HL-60/S4 treated with phorbol 12-myristate 13-acetate at 8.2 ng/mL for 4 days and 3 days (cell line): ENCODE measurements around the gene KLHDC3.
"Not testable (repeated sequence)": the region's sequence is repeated elsewhere in the genome, so short reads cannot be mapped to it uniquely, and the experiment has no call there.

ENCODE experiments used
- in situ Hi-C: fragments of 300-500 bp; cut with MboI; formaldehyde crosslinking; loops from 2 replicates; pipeline ENCODE4 v1.15.0; 2022; ENCODE audit warnings: low sequenced_read_pairs

KLHDC3 gene

DNA sequence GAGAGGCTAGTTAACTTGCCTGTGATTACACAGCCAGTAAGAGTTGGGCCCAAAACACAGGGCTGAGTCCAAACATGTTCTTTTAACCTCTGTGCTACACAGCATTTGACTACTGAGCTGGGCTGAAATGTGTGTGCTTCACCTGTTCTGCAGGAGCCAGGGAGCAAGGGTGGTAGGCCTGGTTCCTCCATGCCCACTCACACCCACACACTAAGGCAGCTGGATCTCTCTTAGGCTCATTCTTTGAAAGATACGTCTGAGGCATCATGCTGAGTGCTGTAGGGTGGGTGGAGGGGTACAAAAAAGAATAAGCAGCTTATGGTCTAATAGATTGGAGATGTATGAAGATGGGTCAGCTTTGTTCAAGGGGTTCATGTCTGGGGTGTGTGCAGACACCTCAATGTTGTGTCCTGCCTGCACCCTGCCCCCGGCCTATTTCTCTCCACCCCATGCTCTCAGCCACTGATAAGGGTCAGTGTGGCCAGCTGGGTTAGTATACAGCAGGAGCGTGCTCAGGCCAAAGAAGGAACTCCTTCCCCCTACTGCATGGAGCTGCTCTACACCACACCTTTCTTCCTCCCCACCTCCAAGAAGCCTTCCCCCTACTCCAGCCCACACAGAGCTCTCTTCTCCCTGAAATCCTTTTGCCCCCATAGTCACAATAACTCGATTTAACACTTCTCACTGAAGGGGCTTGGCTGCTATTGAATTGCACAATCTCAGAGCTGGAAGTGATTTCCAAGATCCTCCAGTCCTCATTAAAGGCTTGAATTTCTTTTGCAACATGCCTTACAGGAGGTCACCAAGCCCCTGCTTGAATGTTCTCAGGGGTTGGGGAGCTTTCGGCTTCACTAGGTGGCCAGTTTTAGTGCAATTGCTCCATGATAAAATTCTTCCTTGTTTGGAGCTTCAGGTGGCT, 26.3 kb upstream of the KLHDC3 start:
- in situ Hi-C loops, result no loop called here

DNA sequence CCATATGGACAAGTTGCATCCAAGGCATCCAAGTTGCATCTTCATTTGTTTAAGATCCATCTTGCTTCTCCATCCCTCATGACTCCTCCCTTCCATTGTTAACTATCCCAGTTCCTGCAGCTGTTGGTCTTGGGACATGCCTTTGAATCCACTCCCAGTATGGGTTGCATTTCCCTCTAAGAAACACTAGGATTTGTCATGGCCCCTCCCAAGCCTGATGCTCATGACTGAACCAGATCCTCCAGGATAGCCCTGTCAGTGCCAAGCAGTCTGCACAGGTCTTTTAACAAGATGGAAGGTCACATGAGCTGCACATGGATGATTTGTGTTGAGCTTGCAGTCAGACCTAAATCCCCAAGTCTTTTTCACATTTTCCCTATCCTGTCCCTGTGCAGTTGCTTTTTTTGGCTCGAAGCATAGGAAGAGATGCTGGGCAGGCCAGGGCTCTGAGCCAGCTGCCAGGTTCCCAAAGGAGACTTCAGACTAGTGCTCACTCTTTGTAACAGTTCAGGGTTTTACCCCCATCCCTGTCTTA, 25.5 kb upstream of the KLHDC3 start:
- in situ Hi-C loops, result no loop called here

DNA sequence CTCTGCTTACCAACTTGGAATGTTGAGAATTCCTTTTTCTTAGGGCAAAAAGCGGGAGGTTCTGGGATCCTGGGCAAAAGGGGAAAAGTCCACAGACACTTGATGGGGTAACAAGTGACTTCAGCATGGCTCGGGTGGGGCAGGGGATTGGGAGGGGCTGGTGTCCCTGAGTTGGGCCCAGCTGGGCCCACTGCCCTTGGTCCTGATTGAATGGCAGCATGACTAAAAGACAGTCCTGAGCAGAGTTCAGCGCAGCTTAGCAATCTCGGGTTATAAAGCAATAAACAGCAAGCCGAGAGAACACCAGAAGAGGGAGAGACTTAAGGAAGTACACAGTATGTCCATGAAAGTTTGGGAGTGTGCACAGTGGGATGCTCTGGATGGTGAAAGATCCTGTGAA, 24.1 kb upstream of the KLHDC3 start:
- in situ Hi-C loops, result no loop called here

DNA sequence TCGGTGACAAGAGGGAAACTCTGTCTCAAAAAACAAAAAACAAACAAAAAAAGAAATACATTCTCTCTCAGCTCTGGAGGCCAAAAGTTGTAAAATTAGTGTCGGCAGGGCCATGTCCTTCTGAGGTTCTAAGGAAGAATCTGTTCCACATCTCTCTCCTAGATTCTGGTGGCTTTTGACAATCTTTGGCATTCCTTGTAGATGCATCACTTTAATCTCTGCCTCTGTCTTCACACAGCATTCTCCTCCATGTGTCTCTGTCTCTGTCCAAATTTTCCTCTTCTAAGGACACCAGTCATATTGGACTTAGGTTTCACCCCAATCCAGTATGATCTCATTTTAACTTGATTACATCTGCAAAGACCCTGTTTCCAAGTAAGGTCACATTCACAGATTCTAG, 20.6 kb upstream of the KLHDC3 start:
- in situ Hi-C loops, result no loop called here

DNA sequence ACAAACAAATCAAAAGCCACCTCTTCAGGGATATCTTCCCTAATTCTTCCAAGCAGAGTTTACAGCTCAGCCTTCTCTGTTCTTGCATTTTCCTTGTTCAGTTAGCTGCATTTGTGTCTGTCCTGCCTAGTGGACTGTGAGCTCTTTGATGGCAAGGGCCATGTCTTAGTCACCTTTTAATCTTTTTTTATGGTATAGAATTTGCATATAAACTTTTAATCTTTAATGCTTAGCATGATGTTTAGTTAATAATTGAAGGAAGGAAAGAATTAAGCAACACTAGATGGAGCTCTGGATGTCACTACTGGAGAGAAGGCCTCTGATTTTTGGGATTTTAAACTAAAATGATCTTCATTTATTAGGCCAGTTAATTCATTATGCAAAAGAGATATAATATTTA, 17.5 kb upstream of the KLHDC3 start:
- in situ Hi-C loops, result no loop called here

DNA sequence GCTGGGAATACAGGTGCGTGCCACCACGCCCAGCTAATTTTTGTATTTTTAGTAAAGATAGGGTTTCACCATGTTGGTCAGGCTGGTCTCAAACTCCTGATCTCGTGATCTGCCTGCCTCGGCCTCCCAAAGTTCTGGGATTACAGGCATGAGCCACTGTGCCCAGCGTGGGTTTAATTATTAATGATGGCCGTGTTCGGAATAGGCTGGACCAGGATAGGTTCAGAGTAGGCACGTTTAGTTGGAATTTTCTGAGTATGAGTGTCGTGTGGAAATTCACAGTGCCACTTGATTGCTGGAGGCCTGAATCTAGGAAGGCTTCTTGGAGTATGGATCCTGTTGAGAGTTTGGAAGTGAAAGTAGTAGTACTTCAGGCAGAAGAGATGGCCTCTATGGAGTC, 15.8 kb upstream of the KLHDC3 start:
- in situ Hi-C loops, result not testable (repeated sequence)

DNA sequence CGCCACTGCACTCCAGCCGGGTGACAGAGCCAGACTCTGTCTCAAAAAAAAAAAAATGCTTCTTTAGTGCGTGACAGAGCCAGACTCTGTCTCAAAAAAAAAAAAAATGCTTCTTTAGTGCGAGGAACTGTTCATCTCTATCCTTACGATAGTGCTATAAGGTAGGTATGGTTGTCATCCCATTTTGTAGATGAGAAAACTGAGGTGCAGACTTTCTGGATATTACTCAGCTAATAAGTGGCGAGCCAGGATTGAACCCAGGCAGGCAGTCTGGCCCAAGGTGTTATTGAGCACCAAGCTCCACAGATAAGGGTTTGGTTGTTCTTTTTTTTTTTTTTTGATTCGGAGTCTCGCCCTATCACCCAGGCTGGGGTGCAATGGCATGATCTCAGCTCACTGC, 12.2 kb upstream of the KLHDC3 start:
- in situ Hi-C loops, result no loop called here

DNA sequence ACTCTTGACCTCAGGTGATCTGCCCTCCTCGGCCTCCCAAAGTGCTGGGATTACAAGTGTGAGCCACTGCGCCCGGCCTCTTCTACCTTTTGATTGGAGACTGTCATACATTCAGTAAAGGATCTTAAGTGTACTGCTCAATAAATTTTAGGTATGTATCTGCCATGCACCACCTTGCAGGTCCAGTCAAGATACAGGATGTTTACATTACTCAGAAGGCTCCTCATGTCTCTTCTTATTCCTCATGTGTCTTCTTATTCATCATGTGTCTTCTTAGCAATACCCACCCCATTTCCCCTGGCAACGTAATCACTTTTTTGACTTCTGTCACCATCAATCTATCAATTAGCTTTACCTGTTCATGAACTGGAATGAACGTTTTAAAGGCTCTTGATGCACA, 8.2 kb upstream of the KLHDC3 start:
- in situ Hi-C loops, result no loop called here

DNA sequence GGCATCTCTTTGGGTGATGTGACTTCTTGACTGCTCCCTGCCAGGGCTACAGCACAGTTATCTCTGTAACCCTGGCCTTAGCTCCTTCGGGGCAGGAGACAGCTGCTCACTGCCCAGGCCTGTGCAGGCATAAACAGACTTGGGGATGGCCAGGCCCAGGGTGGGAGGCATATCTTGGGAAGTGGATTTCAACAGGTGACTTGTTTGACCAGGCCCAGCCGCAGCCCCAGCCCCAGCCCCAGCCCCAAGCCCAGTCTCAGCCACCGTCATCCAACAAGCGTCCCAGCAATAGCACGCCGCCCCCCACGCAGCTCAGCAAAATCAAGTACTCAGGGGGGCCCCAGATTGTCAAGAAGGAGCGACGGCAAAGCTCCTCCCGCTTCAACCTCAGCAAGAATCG, 7.8 kb upstream of the KLHDC3 start:
- in situ Hi-C loops, result no loop called here

DNA sequence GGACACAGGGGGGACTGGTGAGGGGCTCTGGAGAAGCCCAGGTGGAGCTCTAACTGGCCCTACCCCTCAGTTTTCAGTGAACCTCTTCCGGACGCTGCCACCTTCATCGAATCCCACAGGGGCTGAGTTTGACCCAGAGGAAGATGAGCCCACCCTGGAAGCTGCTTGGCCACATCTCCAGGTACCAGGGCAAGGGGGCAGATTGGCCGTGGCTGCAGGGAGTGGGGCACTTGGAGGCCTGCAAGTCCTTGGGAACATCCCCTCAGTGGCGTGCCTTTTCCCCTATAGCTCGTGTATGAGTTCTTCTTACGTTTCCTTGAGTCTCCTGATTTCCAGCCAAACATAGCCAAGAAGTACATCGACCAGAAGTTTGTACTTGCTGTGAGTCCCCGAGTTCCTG, 6.9 kb upstream of the KLHDC3 start:
- in situ Hi-C loops, result no loop called here

DNA sequence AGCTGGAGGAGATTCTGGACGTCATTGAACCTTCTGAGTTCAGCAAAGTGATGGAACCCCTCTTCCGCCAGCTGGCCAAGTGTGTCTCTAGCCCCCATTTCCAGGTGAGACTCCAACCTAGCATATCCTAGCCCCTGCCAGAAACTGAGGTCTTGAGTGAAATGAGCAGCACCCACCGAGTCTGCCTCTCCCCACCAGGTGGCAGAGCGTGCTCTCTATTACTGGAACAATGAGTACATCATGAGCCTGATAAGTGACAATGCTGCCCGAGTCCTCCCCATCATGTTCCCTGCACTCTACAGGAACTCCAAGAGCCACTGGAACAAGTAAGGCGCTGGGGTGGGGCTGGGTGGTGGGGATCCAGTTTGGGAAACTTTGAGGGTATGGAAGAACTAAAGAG, 4.9 kb upstream of the KLHDC3 start:
- in situ Hi-C loops, result no loop called here

DNA sequence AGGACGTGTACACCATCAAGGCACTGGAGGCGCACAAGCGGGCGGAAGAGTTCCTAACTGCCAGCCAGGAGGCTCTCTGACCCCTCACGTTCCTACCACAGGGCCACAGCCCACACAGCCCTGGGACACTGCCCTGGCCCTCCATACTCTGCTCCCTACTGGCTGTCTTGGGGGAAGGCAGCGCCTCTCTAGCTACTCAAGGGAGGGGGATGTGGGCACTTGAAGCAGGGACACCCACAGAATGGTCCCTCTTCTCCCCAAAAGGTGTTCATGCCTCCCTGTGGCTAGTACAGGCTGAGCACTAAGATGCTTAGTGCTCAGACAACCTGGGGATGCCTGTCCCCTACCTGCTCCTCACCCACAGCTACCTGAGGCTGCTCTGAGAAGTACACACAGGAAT, 2.8 kb upstream of the KLHDC3 start:
- in situ Hi-C loops, result no loop called here

DNA sequence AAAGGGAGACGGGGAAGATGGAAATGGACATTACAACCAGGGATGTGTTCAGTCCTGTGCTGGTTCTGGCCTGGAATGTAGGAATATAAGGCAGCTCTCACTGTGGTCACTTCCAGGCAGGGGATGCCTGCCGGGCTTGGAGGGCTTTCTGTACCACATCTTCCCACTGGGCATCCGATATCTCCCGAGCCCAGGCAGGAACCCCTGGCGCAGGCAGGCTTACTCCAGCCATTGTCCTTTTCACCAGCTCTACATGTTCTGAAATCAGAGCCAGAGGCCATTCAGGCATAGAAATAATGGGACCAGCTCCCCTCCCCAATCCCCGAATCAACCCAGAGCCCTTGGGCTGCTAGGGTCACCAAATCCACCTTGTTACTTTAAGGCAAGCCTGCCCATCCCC, 1.7 kb upstream of the KLHDC3 start:
- in situ Hi-C loops, result no loop called here

DNA sequence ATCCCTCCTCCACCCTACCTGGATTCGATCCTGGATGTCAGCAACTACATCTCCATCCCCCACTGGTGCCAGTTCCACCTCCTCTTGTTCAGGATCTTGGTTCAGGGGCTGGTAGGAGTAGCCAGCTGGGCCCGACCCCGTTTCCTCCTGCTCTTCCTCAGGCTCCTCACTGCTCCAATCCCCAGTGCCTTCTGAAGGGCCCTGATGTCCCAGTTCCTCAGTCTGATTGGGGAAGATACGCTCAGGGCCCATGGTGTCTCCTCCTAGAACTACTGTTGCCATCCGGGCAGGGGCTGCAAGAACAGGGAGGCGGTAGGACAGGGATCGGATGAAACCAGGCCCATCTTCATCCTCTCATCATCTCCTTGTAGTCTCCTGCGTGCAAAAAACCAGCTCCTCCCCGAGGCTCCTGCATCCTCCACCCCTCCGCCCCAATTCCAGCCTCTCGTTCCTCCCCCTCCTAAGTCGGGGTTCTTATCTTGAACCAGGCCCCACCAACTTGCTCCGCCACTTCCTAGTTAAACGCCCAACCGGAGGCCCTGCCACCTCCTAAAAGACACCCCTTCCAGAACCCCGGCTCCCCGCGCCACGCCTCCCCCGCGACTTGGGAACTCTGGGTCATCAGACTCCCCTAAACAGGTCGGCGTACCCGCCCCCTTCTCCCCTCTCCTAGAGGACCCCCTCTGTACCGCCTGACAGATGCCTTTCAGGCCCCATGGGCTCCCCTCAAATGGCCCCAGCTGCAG, 779 bp upstream of the KLHDC3 start:
- in situ Hi-C loops, result no loop called here

DNA sequence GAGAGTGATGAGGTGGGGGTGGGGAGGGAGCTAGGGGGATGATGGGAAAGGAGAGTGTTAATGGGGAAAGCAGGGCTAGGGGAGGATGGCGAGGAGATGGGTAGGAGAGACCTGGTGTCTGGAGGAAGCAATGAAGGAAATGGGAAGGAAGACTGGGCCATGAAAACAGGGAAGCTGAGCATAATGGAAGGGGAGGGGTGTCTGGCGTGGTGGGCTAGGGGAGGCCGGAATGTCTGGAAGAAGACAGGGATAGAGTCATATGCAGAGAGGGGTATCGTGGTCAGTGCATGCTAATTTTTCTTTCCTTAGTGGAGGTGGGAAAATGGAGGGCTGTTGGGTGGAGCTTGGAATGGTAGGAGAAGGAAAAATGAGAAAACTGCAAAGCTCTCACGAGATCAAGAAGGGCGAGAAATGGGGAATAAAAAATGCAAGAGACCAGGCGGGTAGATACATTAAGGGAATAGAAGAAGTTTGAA, 423 bp downstream of the KLHDC3 start:
- in situ Hi-C loops, result no loop called here

DNA sequence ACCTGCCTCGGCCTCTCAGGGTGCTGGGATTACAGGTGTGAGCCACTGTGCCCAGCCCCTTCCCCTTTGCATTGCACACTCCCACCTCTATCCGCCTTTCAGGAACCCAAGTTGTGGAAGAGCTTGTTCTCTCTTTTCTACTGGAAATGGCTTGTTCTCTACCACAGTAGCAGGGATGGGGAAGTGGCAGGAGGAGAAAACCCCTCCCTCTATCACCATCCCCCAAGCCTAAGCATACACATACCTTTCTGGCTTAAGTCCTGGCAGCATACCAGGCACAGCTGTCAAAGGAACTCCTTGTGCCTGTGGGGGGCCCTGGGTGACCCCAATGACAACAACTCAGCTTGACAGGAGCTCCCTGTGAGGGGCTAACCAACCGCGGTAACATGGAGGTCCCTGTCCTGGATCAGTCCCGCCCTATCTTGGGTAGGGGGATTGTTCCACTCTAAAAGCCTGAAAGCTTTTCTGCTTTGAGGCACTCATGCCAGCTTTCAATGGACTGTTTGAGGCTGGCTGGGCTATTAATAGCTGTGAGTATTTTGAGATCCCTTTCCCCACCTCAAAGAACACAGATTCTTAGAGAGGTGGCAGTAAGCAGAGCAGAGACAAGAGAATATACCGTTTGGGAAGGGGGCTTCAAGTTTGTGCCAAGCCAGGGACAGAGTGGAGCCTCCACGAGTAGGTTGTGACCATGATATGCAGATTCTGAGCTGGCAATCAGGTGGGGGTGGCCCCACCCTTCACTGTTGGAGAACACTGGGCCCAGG, 2.3 kb downstream of the KLHDC3 start:
- in situ Hi-C loops, result no loop called here

DNA sequence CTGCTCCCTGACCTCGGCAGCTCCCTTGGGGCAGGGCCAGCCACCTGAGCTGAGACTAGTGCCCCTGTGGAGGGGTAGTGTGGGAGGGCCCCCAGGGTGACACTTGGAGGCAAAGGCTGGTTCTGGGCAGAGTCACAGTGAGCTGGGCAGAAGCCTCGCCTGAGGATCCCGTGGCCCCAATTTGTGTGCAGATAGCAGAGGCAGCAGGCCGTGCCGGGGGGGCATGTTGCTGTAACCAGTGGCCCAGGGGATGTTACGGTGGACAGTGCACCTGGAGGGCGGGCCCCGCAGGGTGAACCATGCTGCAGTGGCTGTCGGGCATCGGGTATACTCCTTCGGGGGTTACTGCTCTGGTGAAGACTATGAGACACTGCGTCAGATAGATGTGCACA, 2.9 kb downstream of the KLHDC3 start:
- in situ Hi-C loops, result no loop called here

DNA sequence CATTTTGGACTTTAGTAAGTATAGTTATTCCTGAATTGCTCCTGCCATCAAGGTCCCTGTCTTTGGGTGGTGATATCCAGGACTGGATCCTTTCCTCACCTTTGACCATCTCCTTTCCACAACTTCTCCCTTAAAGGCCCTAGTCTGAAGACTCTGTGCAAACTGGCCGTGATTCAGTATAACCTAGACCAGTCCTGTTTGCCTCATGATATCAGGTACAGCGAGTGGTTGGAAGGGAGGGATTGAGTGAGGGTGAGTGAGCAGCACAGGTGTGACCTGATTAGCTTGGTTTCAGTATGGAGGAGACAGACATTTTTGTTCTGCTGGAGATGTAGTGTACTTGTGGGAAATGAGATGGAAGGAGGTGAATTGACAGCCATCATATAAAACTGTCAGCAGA, 5.1 kb downstream of the KLHDC3 start:
- in situ Hi-C loops, result no loop called here

DNA sequence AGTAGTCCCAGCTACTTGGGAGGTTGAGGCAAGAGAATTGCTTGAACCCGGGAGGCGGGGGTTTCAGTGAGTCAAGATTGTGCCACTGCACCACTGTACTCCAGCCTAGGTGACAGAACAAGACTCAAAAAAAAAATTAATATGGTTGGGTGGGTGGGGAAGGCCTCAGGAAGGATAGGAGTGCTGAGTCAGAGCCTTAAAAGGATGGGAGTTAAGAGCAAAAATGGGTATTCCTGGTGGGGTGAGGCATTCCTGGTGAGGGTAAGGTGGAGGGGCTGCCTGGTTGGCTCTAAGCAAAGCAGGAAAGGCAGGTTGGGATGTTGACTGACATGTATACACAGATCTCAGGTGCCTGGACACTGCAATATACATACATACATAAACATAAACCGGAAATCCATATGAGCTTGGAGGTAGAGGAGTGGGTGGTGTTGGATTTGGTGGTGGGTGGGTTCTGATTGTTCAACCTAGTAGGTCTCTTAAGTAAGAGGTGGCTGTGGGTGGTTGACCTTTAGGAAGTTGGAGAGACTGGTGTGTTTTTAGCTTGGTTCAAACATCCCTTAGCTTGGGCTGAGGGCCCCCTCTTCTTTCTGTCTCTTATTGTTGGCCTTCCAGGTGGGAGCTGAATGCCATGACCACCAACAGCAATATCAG, 6.1 kb downstream of the KLHDC3 start:
- in situ Hi-C loops, result no loop called here

DNA sequence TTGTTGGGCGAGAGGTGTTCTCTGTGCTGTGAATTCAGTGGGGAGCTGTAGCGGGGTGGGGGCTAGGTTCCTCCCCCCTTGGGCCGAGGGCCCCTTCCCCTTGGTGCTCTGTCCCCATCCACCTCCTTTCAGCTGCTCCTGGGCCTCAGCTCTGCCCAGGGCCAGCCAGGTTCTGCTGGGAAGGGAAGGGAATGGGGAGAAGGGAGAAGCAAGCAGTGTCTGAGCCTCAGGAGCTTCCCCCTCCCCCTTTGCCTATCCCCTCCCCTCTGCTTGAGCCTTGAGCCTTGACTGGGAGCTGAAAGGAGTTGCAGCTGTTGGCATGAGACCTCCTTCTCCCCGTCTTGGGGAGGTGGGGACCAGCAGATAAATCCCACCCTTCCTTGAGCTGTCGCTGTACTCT, 6.8 kb downstream of the KLHDC3 start:
- in situ Hi-C loops, result no loop called here
